Type B pancreatic cell (in vitro differentiated cells): ENCODE measurements around the gene RASA1. TPM values are rescaled to one million over a fixed set of nuclear protein-coding genes. Genes with fewer than 3 reads are reported as not detected.

Experiments used
- DNase-seq: peaks from one replicate; pipeline ENCODE4 v3.0.0; 2021; ENCODE audit warnings: mixed read lengths; ENCODE audit not compliant: unreplicated experiment; ENCODE audit errors: extremely low spot score
- H3K27ac Mint-ChIP-seq: 2 replicates; pipeline ENCODE4 v1.8.0; 2021; ENCODE audit warnings: mild to moderate bottlenecking, mixed read lengths
- H3K27me3 Mint-ChIP-seq: 2 replicates; pipeline ENCODE4 v1.8.0; 2021; ENCODE audit warnings: mixed read lengths
- H3K36me3 Mint-ChIP-seq: 2 replicates; pipeline ENCODE4 v1.8.0; 2021; ENCODE audit warnings: mixed read lengths
- H3K4me1 Mint-ChIP-seq: one replicate; pipeline ENCODE4 v1.8.0; 2021; ENCODE audit warnings: mixed read lengths; ENCODE audit not compliant: unreplicated experiment
- H3K4me3 Mint-ChIP-seq: 2 replicates; pipeline ENCODE4 v1.8.0; 2021; ENCODE audit warnings: mild to moderate bottlenecking, mixed read lengths
- H3K9me3 Mint-ChIP-seq: 2 replicates; pipeline ENCODE4 v1.8.0; 2021; ENCODE audit warnings: mixed read lengths
- CTCF ChIP-seq: fragments of 200-600 bp; sonication (generic); conservative IDR thresholded peaks from 2 replicates; pipeline ENCODE4 v1.5.0; 2021; ENCODE audit warnings: antibody characterized with exemption, mild to moderate bottlenecking
- total RNA-seq: library from RNA; stranded (reverse); gene quantifications from 2 replicates; pipeline ENCODE4 v1.2.1, GENCODE V29; 2021; ENCODE audit warnings: low replicate concordance

RASA1 gene
- total RNA-seq, 1 donor from 2014 or later: 33.0 TPM

DNA sequence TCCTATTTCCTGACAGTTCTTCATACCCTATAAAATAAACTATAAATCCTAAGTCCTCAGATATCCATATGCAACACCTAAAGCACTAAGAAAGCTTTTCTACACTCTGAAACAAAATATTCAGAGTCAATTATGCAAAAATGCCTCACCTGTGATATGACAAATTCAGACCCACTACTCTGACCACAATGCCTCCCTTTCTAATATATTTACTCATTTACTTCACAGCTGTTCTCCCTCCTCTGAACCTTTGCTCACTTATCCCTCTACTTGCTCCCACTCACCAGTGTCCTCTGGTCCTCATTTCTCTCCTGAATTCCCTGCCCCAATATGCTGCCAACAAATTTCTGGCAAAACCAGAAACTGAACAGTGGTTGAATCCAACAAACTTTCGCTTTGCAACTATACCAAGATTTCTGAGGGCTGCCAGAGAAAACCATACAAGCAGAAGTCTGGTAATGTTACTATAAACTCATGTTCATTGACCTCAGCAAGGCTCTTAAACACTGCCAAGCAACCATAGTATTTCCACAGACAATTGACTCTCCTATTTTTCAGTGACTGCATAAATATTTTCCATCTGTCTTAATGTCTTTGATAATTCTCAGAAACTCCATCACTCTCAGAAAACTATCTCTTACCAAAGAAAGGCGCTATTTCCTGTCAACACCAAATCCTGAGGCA is 137.9 kb downstream of the RASA1 start:
- H3K27ac Mint-ChIP-seq: peak overlapping the region; percentile 61
- peaks cover 34% of the 10 kb centered on the region for H3K36me3 Mint-ChIP-seq
- no peak for TF ChIP-seq CTCF

DNA sequence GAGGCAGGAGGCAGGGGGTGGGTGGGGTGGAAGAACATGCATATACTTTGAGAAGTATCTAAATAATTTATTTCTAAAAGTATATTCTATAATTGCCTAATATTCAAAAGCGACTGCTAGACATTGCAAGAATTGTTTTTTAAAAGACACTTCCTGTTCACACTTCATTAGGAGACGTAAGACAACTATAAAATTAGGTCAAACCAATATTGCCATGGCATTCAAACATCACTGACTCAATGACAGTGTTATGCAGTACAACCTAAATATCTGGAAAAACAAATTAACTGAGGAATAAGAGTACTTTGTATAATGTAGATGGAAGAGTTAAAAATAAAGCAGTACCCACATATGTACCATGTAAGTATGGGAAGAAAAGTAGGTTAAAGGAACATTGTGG is 140.5 kb downstream of the RASA1 start:
- no peak for TF ChIP-seq CTCF
- Mint-ChIP-seq H3K9me3 (no peaks in the 10 kb centered on the region), H3K27ac (no peak overlapping the region), H3K4me3 (no peak overlapping the region), H3K36me3 (peaks cover 20% of the 10 kb centered on the region), H3K4me1 (peaks cover 15% of the 10 kb centered on the region), H3K27me3 (peaks cover 3% of the 10 kb centered on the region)
- no peak for DNase-seq

More for the DNA sequence above, 137.9 kb downstream of the RASA1 start:
- no peak for DNase-seq
- Mint-ChIP-seq H3K9me3 (no peaks in the 10 kb centered on the region), H3K27me3 (no peaks in the 10 kb centered on the region), H3K4me3 (no peak overlapping the region), H3K4me1 (no peaks in the 10 kb centered on the region)

DNA sequence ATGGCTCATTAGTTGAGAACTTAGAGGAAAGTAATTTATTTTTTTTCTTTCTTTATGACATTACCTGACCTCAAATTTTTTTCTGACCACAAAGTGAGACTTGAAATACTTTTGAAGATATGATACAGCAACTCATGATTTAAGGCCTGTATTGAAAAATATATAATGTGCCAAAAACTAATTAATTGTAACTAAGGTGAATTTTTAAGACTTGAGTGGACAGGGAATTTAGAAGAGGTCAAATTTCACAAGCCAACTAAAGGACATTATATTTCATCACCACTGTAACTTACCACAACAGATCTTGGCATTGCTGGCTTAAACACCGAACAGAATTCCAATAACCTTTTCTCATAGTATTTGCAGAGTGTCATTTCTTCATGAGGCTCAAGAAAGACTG is 143.2 kb downstream of the RASA1 start:
- H3K4me1 Mint-ChIP-seq: peaks cover 16% of the 10 kb centered on the region
- H3K9me3 Mint-ChIP-seq: no peaks in the 10 kb centered on the region
- no peak for DNase-seq
- H3K27me3 Mint-ChIP-seq: peaks cover 3% of the 10 kb centered on the region
- H3K4me3 Mint-ChIP-seq: peak overlapping the region; percentile 85
- H3K27ac Mint-ChIP-seq: peak overlapping the region; percentile 14
- H3K36me3 Mint-ChIP-seq: peaks cover 12% of the 10 kb centered on the region
- TF ChIP-seq CTCF: no peak

GRCh38 chr5:87411586-87411972 is 143.9 kb downstream of the RASA1 start:
- peaks cover 3% of the 10 kb centered on the region for H3K27me3 Mint-ChIP-seq
- no peaks in the 10 kb centered on the region for H3K9me3 Mint-ChIP-seq
- H3K4me3 Mint-ChIP-seq: peak overlapping the region; percentile 98
- H3K27ac Mint-ChIP-seq: peak overlapping the region; percentile 94
- peaks cover 7% of the 10 kb centered on the region for H3K36me3 Mint-ChIP-seq
- TF ChIP-seq CTCF: no peak
- peaks cover 16% of the 10 kb centered on the region for H3K4me1 Mint-ChIP-seq
- DNase-seq: no peak

GRCh38 chr5:87411973-87412629 is 144.4 kb downstream of the RASA1 start:
- peaks cover 3% of the 10 kb centered on the region for H3K27me3 Mint-ChIP-seq
- peaks cover 7% of the 10 kb centered on the region for H3K36me3 Mint-ChIP-seq
- peaks cover 16% of the 10 kb centered on the region for H3K4me1 Mint-ChIP-seq
- no peaks in the 10 kb centered on the region for H3K9me3 Mint-ChIP-seq
- peak overlapping the region; percentile 98 for H3K4me3 Mint-ChIP-seq
- H3K27ac Mint-ChIP-seq: peak overlapping the region; percentile 94
- TF ChIP-seq CTCF: no peak
- DNase-seq: no peak
